H9 (cell line): ENCODE data around the gene ARID5A. TPM values are rescaled to one million over a fixed set of nuclear protein-coding genes. Genes with fewer than 3 reads are reported as not detected.

Experiments used
- DNase-seq: peaks from one replicate; pipeline ENCODE4 v3.0.0-alpha.2; 2017
- H2AFZ ChIP-seq: one replicate; pipeline ENCODE4 v1.6.1; 2013; ENCODE audit warnings: mild to moderate bottlenecking, low read length, control low read depth, moderate library complexity
- H2AK5ac ChIP-seq: 2 replicates; pipeline ENCODE4 v1.6.1; 2013; ENCODE audit warnings: low read length, control low read depth, mixed read lengths; ENCODE audit not compliant: insufficient read length
- H2BK120ac ChIP-seq: one replicate; pipeline ENCODE4 v1.6.1; 2013; ENCODE audit warnings: low read depth, mild to moderate bottlenecking, low read length, control low read depth, inconsistent platforms; ENCODE audit not compliant: poor library complexity, severe bottlenecking
- H2BK12ac ChIP-seq: 2 replicates; pipeline ENCODE4 v1.6.1; 2013; ENCODE audit warnings: low read length, control low read depth, mixed read lengths, low read depth; ENCODE audit not compliant: insufficient read length
- H2BK15ac ChIP-seq: 2 replicates; pipeline ENCODE4 v1.6.1; 2013; ENCODE audit warnings: low read depth, low read length, control low read depth
- H2BK20ac ChIP-seq: one replicate; pipeline ENCODE4 v1.6.1; 2013; ENCODE audit warnings: low read depth, mild to moderate bottlenecking, low read length, control low read depth, inconsistent platforms; ENCODE audit not compliant: poor library complexity, severe bottlenecking
- H2BK5ac ChIP-seq: 2 replicates; pipeline ENCODE4 v1.6.1; 2013; ENCODE audit warnings: low read length, control low read depth, mixed read lengths; ENCODE audit not compliant: insufficient read length
- H3K14ac ChIP-seq: 2 replicates; pipeline ENCODE4 v1.6.1; 2013; ENCODE audit warnings: low read length, control low read depth; ENCODE audit not compliant: insufficient read depth
- H3K18ac ChIP-seq: 2 replicates; pipeline ENCODE4 v1.6.1; 2013; ENCODE audit warnings: low read depth, mild to moderate bottlenecking, mixed read lengths, low read length, control low read depth; ENCODE audit not compliant: insufficient read length
- H3K23ac ChIP-seq: 2 replicates; pipeline ENCODE4 v1.6.1; 2013; ENCODE audit warnings: low read length, control low read depth, mixed read lengths, low read depth; ENCODE audit not compliant: insufficient read length
- H3K23me2 ChIP-seq: 2 replicates; pipeline ENCODE4 v1.6.1; 2013; ENCODE audit warnings: low read depth, mild to moderate bottlenecking, mixed read lengths, low read length, control low read depth; ENCODE audit not compliant: insufficient read length, poor library complexity, severe bottlenecking
- H3K27ac ChIP-seq: 2 replicates; pipeline ENCODE4 v1.5.1; 2013; ENCODE audit warnings: low read length, control low read depth, mixed read lengths, low read depth; ENCODE audit not compliant: insufficient read length
- H3K27me3 ChIP-seq: 2 replicates; pipeline ENCODE4 v1.6.1; 2013; ENCODE audit warnings: low read length, control low read depth, inconsistent platforms; ENCODE audit not compliant: insufficient read depth
- H3K4ac ChIP-seq: 2 replicates; pipeline ENCODE4 v1.6.1; 2013; ENCODE audit warnings: low read depth, mild to moderate bottlenecking, control low read depth, inconsistent platforms, low read length, moderate library complexity
- H3K4me1 ChIP-seq: 2 replicates; pipeline ENCODE4 v1.6.1; 2013; ENCODE audit warnings: low read length, control low read depth, inconsistent platforms; ENCODE audit not compliant: insufficient read depth
- H3K4me2 ChIP-seq: 2 replicates; pipeline ENCODE4 v1.6.1; 2013; ENCODE audit warnings: low read length, control low read depth, mixed read lengths; ENCODE audit not compliant: insufficient read length, insufficient read depth
- H3K56ac ChIP-seq: 2 replicates; pipeline ENCODE4 v1.6.1; 2013; ENCODE audit warnings: low read depth, mild to moderate bottlenecking, mixed read lengths, low read length, control low read depth; ENCODE audit not compliant: insufficient read length
- H3K79me1 ChIP-seq: 2 replicates; pipeline ENCODE4 v1.6.1; 2013; ENCODE audit warnings: low read depth, mild to moderate bottlenecking, moderate library complexity, low read length, control low read depth, inconsistent platforms; ENCODE audit not compliant: insufficient read depth, poor library complexity, severe bottlenecking
- H3K79me2 ChIP-seq: 2 replicates; pipeline ENCODE4 v1.6.1; 2013; ENCODE audit warnings: low read length, control low read depth, inconsistent platforms; ENCODE audit not compliant: insufficient read depth
- H3K9ac ChIP-seq: 2 replicates; pipeline ENCODE4 v1.6.1; 2013; ENCODE audit warnings: low read length, control low read depth, mixed read lengths; ENCODE audit not compliant: insufficient read length; ENCODE audit errors: extremely low read depth
- H3K9me3 ChIP-seq: one replicate; pipeline ENCODE4 v1.6.1; 2013; ENCODE audit warnings: low read depth, low read length, inconsistent platforms; ENCODE audit not compliant: control insufficient read depth
- H3T11ph ChIP-seq: one replicate; pipeline ENCODE4 v1.6.1; 2013; ENCODE audit warnings: mild to moderate bottlenecking, low read length, control low read depth, inconsistent platforms
- H4K20me1 ChIP-seq: one replicate; pipeline ENCODE4 v1.6.1; 2013; ENCODE audit not compliant: control insufficient read depth, insufficient read length, insufficient read depth
- H4K5ac ChIP-seq: 2 replicates; pipeline ENCODE4 v1.6.1; 2013; ENCODE audit warnings: low read depth, mild to moderate bottlenecking, mixed read lengths, low read length, control low read depth; ENCODE audit not compliant: insufficient read length
- H4K8ac ChIP-seq: replicated peaks from 2 replicates; pipeline ENCODE4 v1.6.1; 2013; ENCODE audit warnings: low read length, control low read depth, mixed read lengths, low read depth; ENCODE audit not compliant: insufficient read length
- H4K91ac ChIP-seq: 2 replicates; pipeline ENCODE4 v1.6.1; 2013; ENCODE audit warnings: low read depth, mild to moderate bottlenecking, moderate library complexity, mixed read lengths, low read length, control low read depth; ENCODE audit not compliant: insufficient read length
- H3K27ac Mint-ChIP-seq, 3 experiments: 2 replicates in 2 of 3; 3 replicates in 1 of 3; pipeline ENCODE4 v1.8.0; 2020 to 2021; ENCODE audit warnings: mixed read lengths in 3 of 3, mild to moderate bottlenecking in 1 of 3, moderate library complexity in 1 of 3
- H3K27me3 Mint-ChIP-seq: 2 replicates; pipeline ENCODE4 v1.8.0; 2021; ENCODE audit warnings: low read depth, mild to moderate bottlenecking, moderate library complexity, mixed read lengths
- H3K36me3 Mint-ChIP-seq, 3 experiments: 2 replicates in 2 of 3; 3 replicates in 1 of 3; pipeline ENCODE4 v1.8.0; 2020 to 2021; ENCODE audit warnings: low read depth in 3 of 3, mixed read lengths in 3 of 3; ENCODE audit not compliant: insufficient read depth in 1 of 3
- H3K4me1 Mint-ChIP-seq, 2 experiments: 2 replicates each; pipeline ENCODE4 v1.8.0; 2020; ENCODE audit warnings: mixed read lengths in 2 of 2
- H3K4me3 Mint-ChIP-seq, 2 experiments: 2 replicates in 1 of 2; 3 replicates in 1 of 2; pipeline ENCODE4 v1.8.0; 2020 to 2021; ENCODE audit warnings: mild to moderate bottlenecking in 2 of 2, mixed read lengths in 2 of 2, moderate library complexity in 1 of 2
- H3K9me3 Mint-ChIP-seq, 2 experiments: 2 replicates in 1 of 2; 3 replicates in 1 of 2; pipeline ENCODE4 v1.8.0; 2020; ENCODE audit warnings: mild to moderate bottlenecking in 2 of 2, mixed read lengths in 2 of 2, moderate library complexity in 1 of 2
- WGBS: extraction: QIAGEN DNeasy Blood & Tissue Kit; methylation state at CpG from one replicate; pipeline ENCODE4 v1.1.7; 2013; ENCODE audit warnings: missing lambda C conversion rate, low lambda C conversion rate, mixed read lengths; ENCODE audit not compliant: insufficient read length; ENCODE audit errors: extremely low coverage; 5-methylcytosine and 5-hydroxymethylcytosine counted together
- total RNA-seq: library from RNA; stranded (reverse); gene quantifications from 2 replicates; pipeline ENCODE4 v1.2.1, GENCODE V29; 2021
- TF ChIP-seq, protein P1 (sequence below): fragments of 200-600 bp; sonication (generic); conservative IDR thresholded peaks from 3 replicates; pipeline ENCODE4 v1.8.0; 2021; ENCODE audit warnings: antibody characterized with exemption, mild to moderate bottlenecking

Gene ARID5A
- total RNA-seq, 1 experiment from 2014 or later = 4.5 TPM

- Histone ChIP-seq H3K14ac (no peak within 1 kb of the TSS), H3K27ac (no peak within 1 kb of the TSS), H3K4me2 (no peak within 1 kb of the TSS), H3K18ac (no peak within 1 kb of the TSS), H2AFZ (no peak within 1 kb of the TSS), H2BK12ac (no peak within 1 kb of the TSS), H4K8ac (no peak within 1 kb of the TSS), H4K5ac (no peak within 1 kb of the TSS), H2BK120ac (no peak within 1 kb of the TSS), H2BK20ac (no peak within 1 kb of the TSS), H3K23me2 (no peaks in the 10 kb centered on the region), H3K56ac (no peak within 1 kb of the TSS), H3K4me1 (no peaks in the 10 kb centered on the region), H2BK5ac (no peak within 1 kb of the TSS), H4K91ac (no peak within 1 kb of the TSS), H3K27me3 (no peaks in the 10 kb centered on the region; the same call in 1 of the 2 replicates), H4K20me1 (no peaks in the 10 kb centered on the region), H3K79me1 (no peaks in the 10 kb centered on the region), H2AK5ac (no peak within 1 kb of the TSS), H3K79me2 (no peaks in the 10 kb centered on the region), H3K23ac (no peak within 1 kb of the TSS), H2BK15ac (no peak within 1 kb of the TSS), H3K4ac (no peak within 1 kb of the TSS), H3K9ac (no peak within 1 kb of the TSS), H3K9me3 (no peaks in the 10 kb centered on the region), H3T11ph (no peak within 1 kb of the TSS)
- no peak within 1 kb of the TSS for H3K27ac Mint-ChIP-seq
- H3K27me3 Mint-ChIP-seq = peaks cover 25% of the 10 kb centered on the region
- no CpG with 5 or more reads among the region's 9 CpGs for WGBS
- no peak within 1 kb of the TSS for H3K4me3 Mint-ChIP-seq
- H3K36me3 Mint-ChIP-seq = no peaks in the 10 kb centered on the region; a peak in 1 of 7 replicates
- H3K9me3 Mint-ChIP-seq = no peaks in the 10 kb centered on the region; a peak in 1 of 5 replicates
- TF ChIP-seq, protein P1, sequence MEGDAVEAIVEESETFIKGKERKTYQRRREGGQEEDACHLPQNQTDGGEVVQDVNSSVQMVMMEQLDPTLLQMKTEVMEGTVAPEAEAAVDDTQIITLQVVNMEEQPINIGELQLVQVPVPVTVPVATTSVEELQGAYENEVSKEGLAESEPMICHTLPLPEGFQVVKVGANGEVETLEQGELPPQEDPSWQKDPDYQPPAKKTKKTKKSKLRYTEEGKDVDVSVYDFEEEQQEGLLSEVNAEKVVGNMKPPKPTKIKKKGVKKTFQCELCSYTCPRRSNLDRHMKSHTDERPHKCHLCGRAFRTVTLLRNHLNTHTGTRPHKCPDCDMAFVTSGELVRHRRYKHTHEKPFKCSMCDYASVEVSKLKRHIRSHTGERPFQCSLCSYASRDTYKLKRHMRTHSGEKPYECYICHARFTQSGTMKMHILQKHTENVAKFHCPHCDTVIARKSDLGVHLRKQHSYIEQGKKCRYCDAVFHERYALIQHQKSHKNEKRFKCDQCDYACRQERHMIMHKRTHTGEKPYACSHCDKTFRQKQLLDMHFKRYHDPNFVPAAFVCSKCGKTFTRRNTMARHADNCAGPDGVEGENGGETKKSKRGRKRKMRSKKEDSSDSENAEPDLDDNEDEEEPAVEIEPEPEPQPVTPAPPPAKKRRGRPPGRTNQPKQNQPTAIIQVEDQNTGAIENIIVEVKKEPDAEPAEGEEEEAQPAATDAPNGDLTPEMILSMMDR = no peak
- no peak for DNase-seq
- peaks cover 21 to 30% of the 10 kb centered on the region in 2 experiments for H3K4me1 Mint-ChIP-seq
Observed at GRCh38 chr2:96505231-96505889, 31.2 kb upstream of the ARID5A start, which contains the start of gene NEURL3. NEURL3 (minus strand) TSS chr2:96505357; CDS start chr2:96505286, 71 bp downstream.
